Endothelial cell of umbilical vein (primary cell): ENCODE data around the gene ZMIZ1. TPM values are rescaled to one million over a fixed set of nuclear protein-coding genes. Genes with fewer than 3 reads are reported as not detected.

Experiments
- BruUV-seq: library from RNA; stranded (reverse); fragments of 400-500 nt; replicated peaks from 2 replicates; lab custom pipeline; 2021; lab: Mats Ljungman, UMichigan
- CTCF ChIA-PET: fragments of 300-600, 350-600 bp; sonication (Branson Sonifier 250); formaldehyde crosslinking; loops from one replicate; lab custom pipeline; 2021; ENCODE audit warnings: antibody characterized with exemption, inconsistent platforms; lab: Charles Lee
- POLR2A ChIA-PET: fragments of 300-600, 350-600 bp; sonication (Branson Sonifier 250); formaldehyde crosslinking; loops from one replicate; lab custom pipeline; 2021; ENCODE audit warnings: antibody characterized with exemption, inconsistent platforms; lab: Charles Lee
- DNase-seq: peaks from one replicate; pipeline ENCODE4 v3.0.0-alpha.2; 2011; ENCODE audit warnings: low read depth, low spot score
- FAIRE-seq: peaks from 2 replicates; lab custom pipeline; 2011; peaks lifted over from hg19 to GRCh38; lab: Jason Lieb, UNC
- H2AFZ ChIP-seq: 2 replicates; pipeline ENCODE4 v1.6.0; 2012; ENCODE audit warnings: low read depth, low read length, control low read depth, inconsistent platforms
- H3K27ac ChIP-seq: 2 replicates; pipeline ENCODE4 v1.5.1; 2011; ENCODE audit warnings: low read depth, mild to moderate bottlenecking, control low read depth, low read length, moderate library complexity; ENCODE audit not compliant: insufficient read depth
- H3K27me3 ChIP-seq, 2 experiments: 2 replicates each; pipeline versions ENCODE4 v1.6.0 to v1.6.1; 2011; ENCODE audit warnings: low read length in 2 of 2, mixed read lengths in 1 of 2; ENCODE audit not compliant: control insufficient read depth in 2 of 2, insufficient read depth in 2 of 2
- H3K36me3 ChIP-seq, 2 experiments: 2 replicates in 1 of 2; 3 replicates in 1 of 2; pipeline ENCODE4 v1.5.1; 2011; ENCODE audit warnings: low read length in 2 of 2, mild to moderate bottlenecking in 1 of 2, moderate library complexity in 1 of 2; ENCODE audit not compliant: control insufficient read depth in 2 of 2, insufficient read depth in 2 of 2; ENCODE audit errors: extremely low read depth in 1 of 2
- H3K4me1 ChIP-seq: 3 replicates; pipeline ENCODE4 v1.5.1; 2011; ENCODE audit warnings: mild to moderate bottlenecking, low read length; ENCODE audit not compliant: control insufficient read depth, insufficient read depth; ENCODE audit errors: extremely low read depth
- H3K4me2 ChIP-seq: 2 replicates; pipeline ENCODE4 v1.6.1; 2011; ENCODE audit warnings: low read length, control low read depth, mixed read lengths; ENCODE audit not compliant: insufficient read depth
- H3K4me3 ChIP-seq, 3 experiments: fragments of 200-600 bp in 1 of 3; sonication (generic), shearing (Covaris generic) in 1 of 3; replicated peaks in 1 of 3; 2 replicates each; pipeline ENCODE4 v1.5.1; 2011 to 2016; ENCODE audit warnings: control low read depth in 3 of 3, low read length in 3 of 3, mild to moderate bottlenecking in 2 of 3, inconsistent platforms in 1 of 3, low read depth in 1 of 3, moderate library complexity in 1 of 3; ENCODE audit not compliant: insufficient read depth in 1 of 3
- H3K79me2 ChIP-seq: 2 replicates; pipeline ENCODE4 v1.6.0; 2012; ENCODE audit warnings: low read length, inconsistent platforms; ENCODE audit not compliant: control insufficient read depth, insufficient read depth
- H3K9ac ChIP-seq: replicated peaks from 2 replicates; pipeline ENCODE3; 2011; ENCODE audit warnings: low read length, control low read depth; ENCODE audit not compliant: insufficient read depth; ENCODE audit errors: extremely low read depth
- H3K9me1 ChIP-seq: replicated peaks from 3 replicates; pipeline ENCODE4 v1.6.0; 2011; ENCODE audit warnings: mild to moderate bottlenecking, low read length; ENCODE audit not compliant: control insufficient read depth, insufficient read depth; ENCODE audit errors: extremely low read depth
- H3K9me3 ChIP-seq: replicated peaks from 2 replicates; pipeline ENCODE4 v1.5.1; 2012; ENCODE audit warnings: low read length, inconsistent platforms; ENCODE audit not compliant: control insufficient read depth, insufficient read depth
- H4K20me1 ChIP-seq: replicated peaks from 2 replicates; pipeline ENCODE3; 2011; ENCODE audit warnings: mild to moderate bottlenecking, low read length; ENCODE audit not compliant: control insufficient read depth, insufficient read depth; ENCODE audit errors: extremely low read depth
- CTCF ChIP-seq, 2 donors: IDR thresholded peaks; 1 replicate in 1 of 2; 2 replicates in 1 of 2; pipeline ENCODE4 v1.5.1; 2011; ENCODE audit warnings: low read length in 2 of 2, mild to moderate bottlenecking in 2 of 2, moderate library complexity in 2 of 2, control low read depth in 1 of 2, inconsistent platforms in 1 of 2, low read depth in 1 of 2; ENCODE audit not compliant: insufficient read depth in 1 of 2; ENCODE audit errors: extremely low read depth in 1 of 2
- EZH2 ChIP-seq: IDR thresholded peaks from 2 replicates; pipeline ENCODE4 v1.6.1; 2012; ENCODE audit warnings: borderline replicate concordance, low read depth, mild to moderate bottlenecking, moderate library complexity, low read length, inconsistent platforms; ENCODE audit not compliant: severe bottlenecking
- FOS ChIP-seq: IDR thresholded peaks from 2 replicates; pipeline ENCODE4 v1.6.1; 2011; ENCODE audit warnings: mild to moderate bottlenecking, low read length, moderate library complexity, borderline replicate concordance; ENCODE audit not compliant: insufficient read depth
- GATA2 ChIP-seq: IDR thresholded peaks from 2 replicates; pipeline ENCODE4 v1.7.0; 2011; ENCODE audit warnings: low read depth, mild to moderate bottlenecking, moderate library complexity, mixed read lengths, low read length; ENCODE audit not compliant: insufficient read length, insufficient read depth
- JUN ChIP-seq: IDR thresholded peaks from 2 replicates; pipeline ENCODE4 v1.6.1; 2011; ENCODE audit warnings: borderline replicate concordance, low read depth; ENCODE audit not compliant: insufficient read length, insufficient read depth
- MAX ChIP-seq: IDR thresholded peaks from 2 replicates; pipeline ENCODE4 v1.6.1; 2011; ENCODE audit not compliant: insufficient read depth, insufficient read length
- MYC ChIP-seq: IDR thresholded peaks from one replicate; pipeline ENCODE4 v1.6.1; 2011; ENCODE audit warnings: mild to moderate bottlenecking, low read depth, low read length
- POLR2A ChIP-seq: IDR thresholded peaks from 2 replicates; pipeline ENCODE4 v1.6.1; 2012; ENCODE audit warnings: low read depth, mild to moderate bottlenecking, control low read depth, low read length
- POLR2AphosphoS5 ChIP-seq: IDR thresholded peaks from 2 replicates; pipeline ENCODE4 v1.6.1; 2012; ENCODE audit warnings: low read depth, mild to moderate bottlenecking, control low read depth, low read length, moderate library complexity; ENCODE audit not compliant: insufficient read depth
- dilution Hi-C: fragments of 300-500 bp; cut with MboI; formaldehyde crosslinking; loops from one replicate; pipeline ENCODE4 v1.15.0; 2019; ENCODE audit warnings: low sequenced_read_pairs; ENCODE audit not compliant: extremely low pct_ligation_motif_present
- intact Hi-C: fragments of 100-400 bp; cut with micrococcal nuclease; formaldehyde crosslinking; loops from one replicate; pipeline ENCODE4 v1.10.0; 2022
- polyA plus RNA-seq, 4 experiments: library from polyadenylated mRNA; depleted of rRNA in 3 of 4; stranded (reverse) in 3 of 4; unstranded in 1 of 4; fragments of >200 nt; gene quantifications; 2 replicates each; pipeline versions ENCODE4 v1.2.1 to v1.2.3, GENCODE V29; 2011 to 2012; ENCODE audit warnings: missing spikeins in 1 of 4
- total RNA-seq: library from RNA; stranded (reverse); gene quantifications from 2 replicates; pipeline ENCODE4 v1.2.3, GENCODE V29; 2021

ZMIZ1 gene
- total and polyA plus RNA-seq, 2 donors (not counting 3 experiments of a cell fraction or from before 2014, with no cell fraction given) = 12.5 to 46.7 TPM

GRCh38 chr10:79243181-79244067 is 174.7 kb downstream of the ZMIZ1 start:
- POLR2A ChIA-PET = interaction anchor here (0.6 kb wide), 1 partner anchor 1251 kb away, joined by 6 read pairs; no protein-coding TSS in a partner anchor
- no TSS peak for BruUV-seq
- H3K9me1 ChIP-seq = no peaks in the 10 kb centered on the region
- TF ChIP-seq MYC = peak; percentile 56
- no peak for TF ChIP-seq JUN
- TF ChIP-seq EZH2 = no peak
- TF ChIP-seq MAX = no peak
- peak; percentile 35 for TF ChIP-seq POLR2AphosphoS5
- TF ChIP-seq POLR2A = peak; percentile 52
- no peak for TF ChIP-seq CTCF (IDR thresholded peaks at IDR 0.05; ENCODE audit: extremely low read depth in 1 of 2, insufficient read depth in 1 of 2, low read depth in 1 of 2, low read length in 2 of 2)
- no peak for TF ChIP-seq GATA2
- no peak for TF ChIP-seq FOS
- H3K36me3 ChIP-seq = no peaks in the 10 kb centered on the region
- H3K9ac ChIP-seq = peak overlapping the region; percentile 54
- H3K4me1 ChIP-seq = peaks cover 55% of the 10 kb centered on the region
- H3K4me2 ChIP-seq = peak overlapping the region; percentile 50
- dilution Hi-C loops = no loop called here
- intact Hi-C loops = loop anchor here (1.0 to 5.0 kb wide), 4 partner anchors 41 to 1206 kb away; no protein-coding TSS in a partner anchor
- DNase-seq (peak; percentile 44), FAIRE-seq (peak; percentile 42)
- peak overlapping the region; percentile 1 for H3K27ac ChIP-seq
- peak overlapping the region; percentile 19 to 44 (median 24) for H3K4me3 ChIP-seq
- CTCF ChIA-PET = interaction anchor here (1.0 to 2.9 kb wide), 3 partner anchors 9 to 50 kb away, joined by 3 to 10 read pairs (median 4); no protein-coding TSS in a partner anchor
- no peaks in the 10 kb centered on the region for H3K27me3 ChIP-seq
- H4K20me1 ChIP-seq = no peaks in the 10 kb centered on the region
- H3K9me3 ChIP-seq = no peaks in the 10 kb centered on the region
- H2AFZ ChIP-seq = no peak overlapping the region
- peaks cover 49% of the 10 kb centered on the region for H3K79me2 ChIP-seq
